H9 (cell line): ENCODE measurements around the gene FAM3D. TPM values are rescaled to one million over a fixed set of nuclear protein-coding genes. Genes with fewer than 3 reads are reported as not detected.

Experiments used
- DNase-seq: peaks from one replicate; pipeline ENCODE4 v3.0.0-alpha.2; 2017
- H2AFZ ChIP-seq: one replicate; pipeline ENCODE4 v1.6.1; 2013; ENCODE audit warnings: mild to moderate bottlenecking, low read length, control low read depth, moderate library complexity
- H2AK5ac ChIP-seq: 2 replicates; pipeline ENCODE4 v1.6.1; 2013; ENCODE audit warnings: low read length, control low read depth, mixed read lengths; ENCODE audit not compliant: insufficient read length
- H2BK120ac ChIP-seq: one replicate; pipeline ENCODE4 v1.6.1; 2013; ENCODE audit warnings: low read depth, mild to moderate bottlenecking, low read length, control low read depth, inconsistent platforms; ENCODE audit not compliant: poor library complexity, severe bottlenecking
- H2BK12ac ChIP-seq: 2 replicates; pipeline ENCODE4 v1.6.1; 2013; ENCODE audit warnings: low read length, control low read depth, mixed read lengths, low read depth; ENCODE audit not compliant: insufficient read length
- H2BK15ac ChIP-seq: 2 replicates; pipeline ENCODE4 v1.6.1; 2013; ENCODE audit warnings: low read depth, low read length, control low read depth
- H2BK20ac ChIP-seq: one replicate; pipeline ENCODE4 v1.6.1; 2013; ENCODE audit warnings: low read depth, mild to moderate bottlenecking, low read length, control low read depth, inconsistent platforms; ENCODE audit not compliant: poor library complexity, severe bottlenecking
- H2BK5ac ChIP-seq: 2 replicates; pipeline ENCODE4 v1.6.1; 2013; ENCODE audit warnings: low read length, control low read depth, mixed read lengths; ENCODE audit not compliant: insufficient read length
- H3K14ac ChIP-seq: 2 replicates; pipeline ENCODE4 v1.6.1; 2013; ENCODE audit warnings: low read length, control low read depth; ENCODE audit not compliant: insufficient read depth
- H3K18ac ChIP-seq: 2 replicates; pipeline ENCODE4 v1.6.1; 2013; ENCODE audit warnings: low read depth, mild to moderate bottlenecking, mixed read lengths, low read length, control low read depth; ENCODE audit not compliant: insufficient read length
- H3K23ac ChIP-seq: 2 replicates; pipeline ENCODE4 v1.6.1; 2013; ENCODE audit warnings: low read length, control low read depth, mixed read lengths, low read depth; ENCODE audit not compliant: insufficient read length
- H3K23me2 ChIP-seq: 2 replicates; pipeline ENCODE4 v1.6.1; 2013; ENCODE audit warnings: low read depth, mild to moderate bottlenecking, mixed read lengths, low read length, control low read depth; ENCODE audit not compliant: insufficient read length, poor library complexity, severe bottlenecking
- H3K27ac ChIP-seq: 2 replicates; pipeline ENCODE4 v1.5.1; 2013; ENCODE audit warnings: low read length, control low read depth, mixed read lengths, low read depth; ENCODE audit not compliant: insufficient read length
- H3K27me3 ChIP-seq: 2 replicates; pipeline ENCODE4 v1.6.1; 2013; ENCODE audit warnings: low read length, control low read depth, inconsistent platforms; ENCODE audit not compliant: insufficient read depth
- H3K4ac ChIP-seq: 2 replicates; pipeline ENCODE4 v1.6.1; 2013; ENCODE audit warnings: low read depth, mild to moderate bottlenecking, control low read depth, inconsistent platforms, low read length, moderate library complexity
- H3K4me1 ChIP-seq: 2 replicates; pipeline ENCODE4 v1.6.1; 2013; ENCODE audit warnings: low read length, control low read depth, inconsistent platforms; ENCODE audit not compliant: insufficient read depth
- H3K4me2 ChIP-seq: 2 replicates; pipeline ENCODE4 v1.6.1; 2013; ENCODE audit warnings: low read length, control low read depth, mixed read lengths; ENCODE audit not compliant: insufficient read length, insufficient read depth
- H3K56ac ChIP-seq: 2 replicates; pipeline ENCODE4 v1.6.1; 2013; ENCODE audit warnings: low read depth, mild to moderate bottlenecking, mixed read lengths, low read length, control low read depth; ENCODE audit not compliant: insufficient read length
- H3K79me1 ChIP-seq: 2 replicates; pipeline ENCODE4 v1.6.1; 2013; ENCODE audit warnings: low read depth, mild to moderate bottlenecking, moderate library complexity, low read length, control low read depth, inconsistent platforms; ENCODE audit not compliant: insufficient read depth, poor library complexity, severe bottlenecking
- H3K79me2 ChIP-seq: 2 replicates; pipeline ENCODE4 v1.6.1; 2013; ENCODE audit warnings: low read length, control low read depth, inconsistent platforms; ENCODE audit not compliant: insufficient read depth
- H3K9ac ChIP-seq: 2 replicates; pipeline ENCODE4 v1.6.1; 2013; ENCODE audit warnings: low read length, control low read depth, mixed read lengths; ENCODE audit not compliant: insufficient read length; ENCODE audit errors: extremely low read depth
- H3K9me3 ChIP-seq: one replicate; pipeline ENCODE4 v1.6.1; 2013; ENCODE audit warnings: low read depth, low read length, inconsistent platforms; ENCODE audit not compliant: control insufficient read depth
- H3T11ph ChIP-seq: one replicate; pipeline ENCODE4 v1.6.1; 2013; ENCODE audit warnings: mild to moderate bottlenecking, low read length, control low read depth, inconsistent platforms
- H4K20me1 ChIP-seq: one replicate; pipeline ENCODE4 v1.6.1; 2013; ENCODE audit not compliant: control insufficient read depth, insufficient read length, insufficient read depth
- H4K5ac ChIP-seq: 2 replicates; pipeline ENCODE4 v1.6.1; 2013; ENCODE audit warnings: low read depth, mild to moderate bottlenecking, mixed read lengths, low read length, control low read depth; ENCODE audit not compliant: insufficient read length
- H4K8ac ChIP-seq: replicated peaks from 2 replicates; pipeline ENCODE4 v1.6.1; 2013; ENCODE audit warnings: low read length, control low read depth, mixed read lengths, low read depth; ENCODE audit not compliant: insufficient read length
- H4K91ac ChIP-seq: 2 replicates; pipeline ENCODE4 v1.6.1; 2013; ENCODE audit warnings: low read depth, mild to moderate bottlenecking, moderate library complexity, mixed read lengths, low read length, control low read depth; ENCODE audit not compliant: insufficient read length
- H3K27ac Mint-ChIP-seq, 3 experiments: 2 replicates in 2 of 3; 3 replicates in 1 of 3; pipeline ENCODE4 v1.8.0; 2020 to 2021; ENCODE audit warnings: mixed read lengths in 3 of 3, mild to moderate bottlenecking in 1 of 3, moderate library complexity in 1 of 3
- H3K27me3 Mint-ChIP-seq: 2 replicates; pipeline ENCODE4 v1.8.0; 2021; ENCODE audit warnings: low read depth, mild to moderate bottlenecking, moderate library complexity, mixed read lengths
- H3K36me3 Mint-ChIP-seq, 3 experiments: 2 replicates in 2 of 3; 3 replicates in 1 of 3; pipeline ENCODE4 v1.8.0; 2020 to 2021; ENCODE audit warnings: low read depth in 3 of 3, mixed read lengths in 3 of 3; ENCODE audit not compliant: insufficient read depth in 1 of 3
- H3K4me1 Mint-ChIP-seq, 2 experiments: 2 replicates each; pipeline ENCODE4 v1.8.0; 2020; ENCODE audit warnings: mixed read lengths in 2 of 2
- H3K4me3 Mint-ChIP-seq, 2 experiments: 2 replicates in 1 of 2; 3 replicates in 1 of 2; pipeline ENCODE4 v1.8.0; 2020 to 2021; ENCODE audit warnings: mild to moderate bottlenecking in 2 of 2, mixed read lengths in 2 of 2, moderate library complexity in 1 of 2
- H3K9me3 Mint-ChIP-seq, 2 experiments: 2 replicates in 1 of 2; 3 replicates in 1 of 2; pipeline ENCODE4 v1.8.0; 2020; ENCODE audit warnings: mild to moderate bottlenecking in 2 of 2, mixed read lengths in 2 of 2, moderate library complexity in 1 of 2
- WGBS: extraction: QIAGEN DNeasy Blood & Tissue Kit; methylation state at CpG from one replicate; pipeline ENCODE4 v1.1.7; 2013; ENCODE audit warnings: missing lambda C conversion rate, low lambda C conversion rate, mixed read lengths; ENCODE audit not compliant: insufficient read length; ENCODE audit errors: extremely low coverage; 5-methylcytosine and 5-hydroxymethylcytosine counted together
- total RNA-seq: library from RNA; stranded (reverse); gene quantifications from 2 replicates; pipeline ENCODE4 v1.2.1, GENCODE V29; 2021
- TF ChIP-seq, protein P1 (sequence below): fragments of 200-600 bp; sonication (generic); conservative IDR thresholded peaks from 3 replicates; pipeline ENCODE4 v1.8.0; 2021; ENCODE audit warnings: antibody characterized with exemption, mild to moderate bottlenecking

Gene FAM3D
- total RNA-seq, 1 experiment from 2014 or later: not detected

DNA sequence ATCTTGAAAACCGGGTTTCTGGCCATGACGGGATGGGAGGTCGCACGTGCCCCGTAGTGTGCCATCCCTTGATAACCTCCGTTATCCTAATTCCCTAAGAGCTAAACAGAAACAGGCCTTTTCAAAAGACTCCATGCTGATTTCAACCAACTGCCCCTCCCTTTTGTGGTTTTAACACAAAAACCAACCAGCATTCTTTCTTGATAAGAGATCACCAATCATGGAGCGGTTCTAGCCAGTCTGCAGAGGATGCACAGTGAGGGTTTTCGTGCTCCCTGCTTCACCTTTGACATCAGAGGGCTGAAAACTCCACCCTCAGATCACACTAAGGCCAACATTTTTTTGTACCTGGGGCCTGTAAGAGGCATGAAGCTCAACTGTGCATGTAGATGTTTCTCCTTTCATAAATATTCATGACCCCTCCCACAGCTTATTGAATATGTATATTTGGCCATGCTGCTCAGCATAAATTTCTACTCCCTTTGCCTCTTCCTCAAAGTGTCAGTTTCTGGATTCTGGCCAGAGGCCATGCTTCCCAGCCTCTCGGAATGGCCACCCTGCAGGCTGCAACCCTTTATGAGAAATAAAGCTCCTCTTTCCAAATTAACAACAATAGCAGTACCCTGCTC is 41.3 kb downstream of the FAM3D start:
- H2BK12ac ChIP-seq: no peak overlapping the region
- no peak overlapping the region for H4K91ac ChIP-seq
- no peak overlapping the region for H3K27ac Mint-ChIP-seq
- H3K9me3 ChIP-seq: no peaks in the 10 kb centered on the region
- no peak overlapping the region for H3K4me3 Mint-ChIP-seq
- no peak overlapping the region for H4K8ac ChIP-seq
- H2BK5ac ChIP-seq: no peak overlapping the region
- no peak overlapping the region for H3K14ac ChIP-seq
- no peak overlapping the region for H2BK15ac ChIP-seq
- no peak overlapping the region for H3T11ph ChIP-seq
- no peaks in the 10 kb centered on the region for H3K27me3 ChIP-seq
- H4K20me1 ChIP-seq: no peaks in the 10 kb centered on the region
- no peak overlapping the region for H2AFZ ChIP-seq
- TF ChIP-seq, protein P1, sequence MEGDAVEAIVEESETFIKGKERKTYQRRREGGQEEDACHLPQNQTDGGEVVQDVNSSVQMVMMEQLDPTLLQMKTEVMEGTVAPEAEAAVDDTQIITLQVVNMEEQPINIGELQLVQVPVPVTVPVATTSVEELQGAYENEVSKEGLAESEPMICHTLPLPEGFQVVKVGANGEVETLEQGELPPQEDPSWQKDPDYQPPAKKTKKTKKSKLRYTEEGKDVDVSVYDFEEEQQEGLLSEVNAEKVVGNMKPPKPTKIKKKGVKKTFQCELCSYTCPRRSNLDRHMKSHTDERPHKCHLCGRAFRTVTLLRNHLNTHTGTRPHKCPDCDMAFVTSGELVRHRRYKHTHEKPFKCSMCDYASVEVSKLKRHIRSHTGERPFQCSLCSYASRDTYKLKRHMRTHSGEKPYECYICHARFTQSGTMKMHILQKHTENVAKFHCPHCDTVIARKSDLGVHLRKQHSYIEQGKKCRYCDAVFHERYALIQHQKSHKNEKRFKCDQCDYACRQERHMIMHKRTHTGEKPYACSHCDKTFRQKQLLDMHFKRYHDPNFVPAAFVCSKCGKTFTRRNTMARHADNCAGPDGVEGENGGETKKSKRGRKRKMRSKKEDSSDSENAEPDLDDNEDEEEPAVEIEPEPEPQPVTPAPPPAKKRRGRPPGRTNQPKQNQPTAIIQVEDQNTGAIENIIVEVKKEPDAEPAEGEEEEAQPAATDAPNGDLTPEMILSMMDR: no peak
- H3K4ac ChIP-seq: no peak overlapping the region
- no peak overlapping the region for H3K56ac ChIP-seq
- no peak overlapping the region for H3K4me2 ChIP-seq
- H3K79me2 ChIP-seq: no peaks in the 10 kb centered on the region
- H3K27ac ChIP-seq: no peak overlapping the region
- H3K79me1 ChIP-seq: no peaks in the 10 kb centered on the region
- no peaks in the 10 kb centered on the region for H3K36me3 Mint-ChIP-seq
- H3K23me2 ChIP-seq: no peaks in the 10 kb centered on the region
- H2BK20ac ChIP-seq: no peak overlapping the region
- H3K27me3 Mint-ChIP-seq: peaks cover 9% of the 10 kb centered on the region
- H3K4me1 Mint-ChIP-seq: peaks cover 0 to 9% of the 10 kb centered on the region in 2 experiments; a peak in 2 of 4 replicates
- H3K23ac ChIP-seq: no peak overlapping the region
- H3K9ac ChIP-seq: no peak overlapping the region
- DNase-seq: no peak
- H4K5ac ChIP-seq: no peak overlapping the region
- H3K4me1 ChIP-seq: no peaks in the 10 kb centered on the region
- H2BK120ac ChIP-seq: no peak overlapping the region
- no CpG with 5 or more reads among the region's 9 CpGs for WGBS
- H3K18ac ChIP-seq: no peak overlapping the region
- H3K9me3 Mint-ChIP-seq: no peaks in the 10 kb centered on the region
- no peak overlapping the region for H2AK5ac ChIP-seq
